OCI-LY7 (cell line): ENCODE results near the gene PARM1. TPM values are rescaled to one million over a fixed set of nuclear protein-coding genes. Genes with fewer than 3 reads are reported as not detected.

Source experiments
- BruUV-seq: library from RNA; stranded (reverse); fragments of 400-500 nt; replicated peaks from 2 replicates; lab custom pipeline; 2021; lab: Mats Ljungman, UMichigan
- CTCF ChIA-PET: fragments of 300-600 bp; sonication (Branson Sonifier 250); formaldehyde crosslinking; loops from one replicate; lab custom pipeline; 2022; ENCODE audit warnings: antibody characterized with exemption; ENCODE audit not compliant: unreplicated experiment; lab: Charles Lee
- POLR2A ChIA-PET: fragments of 300-600 bp; sonication (Branson Sonifier 250); formaldehyde crosslinking; loops from one replicate; lab custom pipeline; 2022; ENCODE audit warnings: antibody characterized with exemption; lab: Charles Lee
- DNase-seq: peaks from one replicate; pipeline ENCODE4 v3.0.0-alpha.2; 2015; ENCODE audit warnings: low spot score
- H2AFZ ChIP-seq: fragments of 200-600 bp; sonication (generic), shearing (Covaris generic); 2 replicates; pipeline ENCODE4 v1.6.1; 2014; ENCODE audit warnings: mild to moderate bottlenecking, antibody characterized with exemption, low read length, moderate library complexity
- H3K27ac ChIP-seq: fragments of 200-600 bp; sonication (generic); 2 replicates; pipeline ENCODE4 v1.5.1; 2014; ENCODE audit warnings: mixed run types, low read depth, mild to moderate bottlenecking, moderate library complexity, low read length, inconsistent platforms; ENCODE audit not compliant: poor library complexity, severe bottlenecking
- H3K36me3 ChIP-seq: fragments of 200-600 bp; sonication (generic); 2 replicates; pipeline ENCODE4 v1.6.1; 2014; ENCODE audit warnings: mild to moderate bottlenecking, antibody characterized with exemption, low read length, moderate library complexity, mixed read lengths; ENCODE audit not compliant: insufficient read depth
- H3K4me1 ChIP-seq: fragments of 200-600 bp; sonication (generic); 2 replicates; pipeline ENCODE4 v1.5.1; 2014; ENCODE audit warnings: mild to moderate bottlenecking, low read length; ENCODE audit not compliant: insufficient read depth, poor library complexity, severe bottlenecking
- H3K4me2 ChIP-seq: fragments of 200-600 bp; sonication (generic); 2 replicates; pipeline ENCODE4 v1.6.1; 2014; ENCODE audit warnings: mild to moderate bottlenecking, low read length
- H3K4me3 ChIP-seq: fragments of 200-600 bp; sonication (generic); 2 replicates; pipeline ENCODE4 v1.5.1; 2014; ENCODE audit warnings: mild to moderate bottlenecking, low read depth, low read length; ENCODE audit not compliant: poor library complexity, severe bottlenecking
- H3K79me2 ChIP-seq: fragments of 200-600 bp; sonication (generic); 2 replicates; pipeline ENCODE4 v1.6.1; 2016; ENCODE audit warnings: low read depth, mild to moderate bottlenecking, low read length, moderate library complexity, mixed read lengths; ENCODE audit not compliant: insufficient read depth
- H3K9me2 ChIP-seq: fragments of 200-600 bp; sonication (generic); 2 replicates; pipeline ENCODE4 v1.6.1; 2016; ENCODE audit warnings: mild to moderate bottlenecking, low read length, mixed read lengths; ENCODE audit not compliant: insufficient read depth
- H3K9me3 ChIP-seq: fragments of 200-600 bp; sonication (generic); 2 replicates; pipeline ENCODE4 v1.6.1; 2014; ENCODE audit warnings: mild to moderate bottlenecking, mixed run types, low read length, mixed read lengths
- H4K20me1 ChIP-seq: fragments of 200-600 bp; sonication (generic); 2 replicates; pipeline ENCODE4 v1.6.1; 2014; ENCODE audit warnings: mild to moderate bottlenecking, antibody characterized with exemption, low read length, moderate library complexity, mixed read lengths; ENCODE audit not compliant: insufficient read depth
- CTCF ChIP-seq: fragments of 200-600 bp; sonication (generic); conservative IDR thresholded peaks from 2 replicates; pipeline ENCODE4 v1.5.1; 2014; ENCODE audit warnings: mild to moderate bottlenecking, antibody characterized with exemption, low read length, moderate library complexity, mixed read lengths
- EZH2phosphoT487 ChIP-seq: fragments of 200-600 bp; sonication (generic); IDR thresholded peaks from 2 replicates; pipeline ENCODE4 v1.6.1; 2018; ENCODE audit warnings: low read depth, borderline replicate concordance, mild to moderate bottlenecking, mixed run types, antibody characterized with exemption, low read length, moderate library complexity, mixed read lengths
- intact Hi-C: fragments of 100-400 bp; cut with micrococcal nuclease; formaldehyde crosslinking; loops from one replicate; pipeline ENCODE4 v1.10.0; 2022; ENCODE audit not compliant: unreplicated experiment
- total RNA-seq, 2 experiments: library from RNA; depleted of rRNA in 1 of 2; stranded (reverse); fragments of >200 nt in 1 of 2; shearing (Covaris generic) in 1 of 2; gene quantifications; 2 replicates each; pipeline ENCODE4 v1.2.3, GENCODE V29; 2014 to 2022

Gene PARM1
- total RNA-seq, 2 experiments from 2014 or later: not detected

DNA sequence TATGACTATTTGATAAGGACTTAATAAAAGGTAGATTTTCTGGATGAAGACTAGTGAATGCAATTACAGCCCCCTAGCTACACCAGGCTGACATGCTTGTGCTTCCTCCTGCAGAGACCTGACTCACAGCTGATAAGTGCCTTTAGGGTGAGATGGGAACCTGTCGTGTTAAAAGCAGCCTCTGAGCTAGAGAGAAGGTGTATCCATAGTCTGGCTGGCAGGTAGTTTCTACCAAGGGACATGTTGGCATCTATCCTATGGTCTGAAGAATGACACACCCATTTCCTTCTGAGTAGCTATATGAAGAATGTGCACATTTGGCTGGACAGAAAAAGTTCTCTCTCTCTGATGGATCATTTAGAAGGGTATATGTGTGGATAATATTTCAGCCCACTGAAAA lies 64.1 kb downstream of the PARM1 start:
- Histone ChIP-seq H3K4me2 (no peak overlapping the region), H3K27ac (no peak overlapping the region), H3K79me2 (no peaks in the 10 kb centered on the region), H2AFZ (no peak overlapping the region), H3K4me3 (no peak overlapping the region), H3K9me2 (no peaks in the 10 kb centered on the region), H3K36me3 (no peaks in the 10 kb centered on the region), H4K20me1 (no peaks in the 10 kb centered on the region), H3K9me3 (no peaks in the 10 kb centered on the region), H3K4me1 (no peaks in the 10 kb centered on the region)
- DNase-seq: no peak
- TF ChIP-seq CTCF (no peak), EZH2phosphoT487 (no peak)
- BruUV-seq: no TSS peak
- POLR2A ChIA-PET: no interaction called here
- CTCF ChIA-PET: no interaction called here
- intact Hi-C loops: no loop called here

- TF ChIP-seq EZH2phosphoT487: no peak
- no peak for TF ChIP-seq CTCF
- Histone ChIP-seq H3K27ac (no peak overlapping the region), H3K4me2 (no peak overlapping the region), H3K4me1 (no peaks in the 10 kb centered on the region), H3K9me2 (no peaks in the 10 kb centered on the region), H2AFZ (no peak overlapping the region), H3K36me3 (no peaks in the 10 kb centered on the region), H3K4me3 (no peak overlapping the region), H3K9me3 (no peaks in the 10 kb centered on the region), H4K20me1 (no peaks in the 10 kb centered on the region), H3K79me2 (no peaks in the 10 kb centered on the region)
- intact Hi-C loops: no loop called here
- CTCF ChIA-PET: no interaction called here
- DNase-seq: no peak
- POLR2A ChIA-PET: interaction anchor here (0.6 to 0.7 kb wide), 2 partner anchors 85 to 253 kb away, joined by 3 read pairs; no protein-coding TSS in a partner anchor
- no TSS peak for BruUV-seq
Observed at GRCh38 chr4:74997948-74998729, 65.2 kb downstream of the PARM1 start.

GRCh38 chr4:74999714-75000309 lies 66.9 kb downstream of the PARM1 start:
- Histone ChIP-seq H3K4me3 (no peak overlapping the region), H3K4me1 (no peaks in the 10 kb centered on the region), H4K20me1 (no peaks in the 10 kb centered on the region), H2AFZ (no peak overlapping the region), H3K27ac (no peak overlapping the region), H3K4me2 (no peak overlapping the region), H3K79me2 (no peaks in the 10 kb centered on the region), H3K9me3 (no peaks in the 10 kb centered on the region), H3K9me2 (no peaks in the 10 kb centered on the region), H3K36me3 (no peaks in the 10 kb centered on the region)
- ChIA-PET POLR2A (interaction anchor here (0.6 kb wide), 1 partner anchor 1099 kb away, joined by 3 read pairs; no protein-coding TSS in a partner anchor), CTCF (no interaction called here)
- TF ChIP-seq CTCF (no peak), EZH2phosphoT487 (no peak)
- DNase-seq: no peak
- no TSS peak for BruUV-seq
- intact Hi-C loops: no loop called here
